Measurements from ENCODE around the gene PFN3. TPM values are rescaled to one million over a fixed set of nuclear protein-coding genes. Genes with fewer than 3 reads are reported as not detected.

Gene PFN3
- total RNA-seq, 4 donors from 2014 or later: not detected

DNA sequence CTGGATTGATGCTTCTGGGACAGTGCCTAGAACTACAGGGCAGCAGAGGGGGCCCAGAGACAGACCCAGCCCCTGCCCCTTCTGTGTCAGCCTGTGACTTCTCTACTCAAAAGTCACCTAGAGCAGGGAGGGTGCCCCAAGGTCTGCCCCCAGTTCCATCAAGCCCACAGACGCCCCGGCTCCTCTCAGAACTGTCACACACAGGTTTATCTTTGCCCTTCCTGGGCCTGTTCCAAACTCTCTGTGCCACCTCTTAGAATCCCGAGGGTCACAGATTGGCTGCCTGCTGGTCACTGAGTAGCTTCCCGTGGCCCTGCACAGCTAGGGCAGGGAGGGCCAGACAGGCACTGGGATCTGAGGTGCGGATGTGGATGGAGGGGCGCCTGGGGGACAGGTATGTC lies 41.0 kb downstream of the PFN3 start:
- no peaks in the 10 kb centered on the region for H3K9me3 ChIP-seq
- DNase-seq: no peak
- intact Hi-C loops (cut with DNase I; ENCODE audit: low total_unique reads): no loop called here

DNA sequence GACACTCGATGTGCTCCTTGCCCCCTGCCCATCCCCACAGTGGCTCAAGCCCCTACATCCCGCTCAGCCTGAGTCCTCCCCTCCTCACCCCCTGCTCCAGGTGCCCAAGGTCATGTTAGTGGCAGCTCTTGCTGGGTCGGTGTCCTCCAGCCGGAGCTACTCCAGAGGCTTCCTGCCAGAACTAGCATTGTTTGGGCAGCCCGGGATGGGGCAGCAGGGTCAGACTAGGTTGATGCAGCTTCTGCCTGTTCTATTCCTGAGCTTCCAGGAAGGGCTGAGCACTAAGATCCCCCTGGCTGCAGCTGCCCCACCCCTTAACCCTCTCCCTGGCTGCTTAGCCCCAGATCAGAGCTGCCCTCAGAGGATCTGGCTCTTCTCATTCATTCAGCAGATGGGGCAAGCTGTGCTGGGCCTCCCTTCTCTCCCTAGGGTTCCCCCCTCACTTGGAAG lies 42.1 kb downstream of the PFN3 start:
- Histone ChIP-seq H3K27ac (no peak overlapping the region), H3K4me3 (no peak overlapping the region), H3K36me3 (no peaks in the 10 kb centered on the region), H3K9me3 (no peaks in the 10 kb centered on the region), H3K4me1 (peaks cover 0 to 6% of the 10 kb centered on the region in 2 donors), H3K27me3 (no peaks in the 10 kb centered on the region)
- no peak for TF ChIP-seq POLR2A (IDR thresholded peaks at IDR 0.05)
- TF ChIP-seq, protein P1, sequence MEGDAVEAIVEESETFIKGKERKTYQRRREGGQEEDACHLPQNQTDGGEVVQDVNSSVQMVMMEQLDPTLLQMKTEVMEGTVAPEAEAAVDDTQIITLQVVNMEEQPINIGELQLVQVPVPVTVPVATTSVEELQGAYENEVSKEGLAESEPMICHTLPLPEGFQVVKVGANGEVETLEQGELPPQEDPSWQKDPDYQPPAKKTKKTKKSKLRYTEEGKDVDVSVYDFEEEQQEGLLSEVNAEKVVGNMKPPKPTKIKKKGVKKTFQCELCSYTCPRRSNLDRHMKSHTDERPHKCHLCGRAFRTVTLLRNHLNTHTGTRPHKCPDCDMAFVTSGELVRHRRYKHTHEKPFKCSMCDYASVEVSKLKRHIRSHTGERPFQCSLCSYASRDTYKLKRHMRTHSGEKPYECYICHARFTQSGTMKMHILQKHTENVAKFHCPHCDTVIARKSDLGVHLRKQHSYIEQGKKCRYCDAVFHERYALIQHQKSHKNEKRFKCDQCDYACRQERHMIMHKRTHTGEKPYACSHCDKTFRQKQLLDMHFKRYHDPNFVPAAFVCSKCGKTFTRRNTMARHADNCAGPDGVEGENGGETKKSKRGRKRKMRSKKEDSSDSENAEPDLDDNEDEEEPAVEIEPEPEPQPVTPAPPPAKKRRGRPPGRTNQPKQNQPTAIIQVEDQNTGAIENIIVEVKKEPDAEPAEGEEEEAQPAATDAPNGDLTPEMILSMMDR (IDR thresholded peaks at IDR 0.05): no peak
- intact Hi-C loops (cut with DNase I; ENCODE audit: low total_unique reads): no loop called here
- DNase-seq: no peak

More for the DNA sequence above, 41.0 kb downstream of the PFN3 start:
- Histone ChIP-seq H3K36me3 (no peaks in the 10 kb centered on the region), H3K27ac (no peak overlapping the region), H3K27me3 (no peaks in the 10 kb centered on the region), H3K4me1 (peaks cover 0 to 10% of the 10 kb centered on the region in 2 donors), H3K4me3 (no peak overlapping the region)
- TF ChIP-seq, protein P1 (IDR thresholded peaks at IDR 0.05): no peak
- no peak for TF ChIP-seq POLR2A (IDR thresholded peaks at IDR 0.05)

DNA sequence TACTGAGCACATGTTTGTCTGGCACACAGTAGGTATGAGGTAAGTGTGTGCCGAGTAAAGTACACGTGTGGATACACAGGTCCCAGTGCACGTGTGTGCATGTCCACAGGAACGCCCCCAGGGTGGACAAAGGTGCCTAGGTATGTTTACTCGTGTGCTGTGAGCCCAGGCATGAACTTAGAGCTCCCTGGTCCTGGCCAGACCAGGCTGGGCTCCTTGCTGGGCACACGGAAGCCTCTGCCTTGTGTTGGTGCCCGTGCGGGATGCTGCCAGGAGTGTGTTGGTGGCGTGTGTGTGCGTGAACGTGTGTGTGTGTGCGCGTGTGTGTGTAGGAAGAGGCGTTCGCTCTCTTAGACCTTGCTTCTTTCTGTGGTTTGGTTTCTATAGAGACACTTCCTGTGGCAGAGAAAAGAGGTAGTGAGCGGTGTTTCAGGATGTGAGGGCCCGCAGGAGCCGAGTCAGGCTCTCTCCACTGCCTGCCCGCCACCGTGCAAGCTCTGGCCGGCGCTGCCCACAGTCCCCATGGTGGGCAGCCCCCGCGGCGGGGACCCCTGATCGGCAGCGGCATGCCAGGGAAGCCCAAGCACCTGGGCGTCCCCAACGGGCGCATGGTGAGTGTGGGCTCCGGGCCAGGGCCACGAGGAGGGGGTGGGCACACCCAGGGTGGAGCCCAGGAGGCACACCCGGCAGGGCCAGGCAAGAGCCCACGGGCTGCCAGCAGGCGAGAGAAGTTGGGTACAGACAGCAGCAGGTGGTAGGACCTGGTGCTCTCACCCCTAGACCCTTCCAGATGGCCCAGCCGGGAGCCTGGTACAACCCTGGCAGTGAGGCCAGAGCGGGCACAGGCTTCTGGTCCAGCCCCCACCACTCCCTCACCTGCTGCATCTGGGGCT lies 42.8 kb downstream of the PFN3 start, which contains the start of gene RGS14:
Gene RGS14 (plus strand): TSS at position 466 of the 893 bp plus-strand sequence. CDS start 101 bp downstream, at position 567.
- TF ChIP-seq, protein P1 (IDR thresholded peaks at IDR 0.05): no peak
- TF ChIP-seq POLR2A (IDR thresholded peaks at IDR 0.05): no peak
- Histone ChIP-seq H3K4me3 (peak within 1 kb of the TSS in 1 of 2 donors; percentile 9), H3K4me1 (no peaks in the 10 kb centered on the region), H3K27me3 (no peaks in the 10 kb centered on the region), H3K36me3 (no peaks in the 10 kb centered on the region), H3K27ac (no peak within 1 kb of the TSS), H3K9me3 (no peaks in the 10 kb centered on the region)
- intact Hi-C loops (cut with DNase I; ENCODE audit: low total_unique reads): no loop called here
- no peak for DNase-seq

DNA sequence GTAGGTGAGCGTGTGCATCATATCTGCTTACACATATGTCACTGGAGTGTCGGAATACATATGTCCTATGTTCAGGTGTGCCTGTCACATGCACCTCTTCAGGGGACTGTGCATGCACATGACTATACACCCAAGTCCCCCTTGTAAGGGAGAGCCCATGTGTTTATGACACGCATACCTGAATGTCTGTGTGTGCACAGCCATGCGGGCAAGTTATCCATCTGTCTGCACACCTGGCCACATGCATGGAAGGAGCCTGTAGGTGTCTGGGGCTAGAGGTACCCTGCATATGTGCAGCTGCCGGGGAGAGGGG lies 43.4 kb downstream of the PFN3 start:
- TF ChIP-seq POLR2A (IDR thresholded peaks at IDR 0.05): no peak
- TF ChIP-seq, protein P1 (IDR thresholded peaks at IDR 0.05): no peak
- Histone ChIP-seq H3K36me3 (no peaks in the 10 kb centered on the region), H3K4me1 (peaks cover 0 to 3% of the 10 kb centered on the region in 2 donors), H3K4me3 (no peak overlapping the region), H3K27me3 (no peaks in the 10 kb centered on the region), H3K27ac (no peak overlapping the region), H3K9me3 (no peaks in the 10 kb centered on the region)
- intact Hi-C loops (cut with DNase I; ENCODE audit: low total_unique reads): no loop called here
- no peak for DNase-seq

DNA sequence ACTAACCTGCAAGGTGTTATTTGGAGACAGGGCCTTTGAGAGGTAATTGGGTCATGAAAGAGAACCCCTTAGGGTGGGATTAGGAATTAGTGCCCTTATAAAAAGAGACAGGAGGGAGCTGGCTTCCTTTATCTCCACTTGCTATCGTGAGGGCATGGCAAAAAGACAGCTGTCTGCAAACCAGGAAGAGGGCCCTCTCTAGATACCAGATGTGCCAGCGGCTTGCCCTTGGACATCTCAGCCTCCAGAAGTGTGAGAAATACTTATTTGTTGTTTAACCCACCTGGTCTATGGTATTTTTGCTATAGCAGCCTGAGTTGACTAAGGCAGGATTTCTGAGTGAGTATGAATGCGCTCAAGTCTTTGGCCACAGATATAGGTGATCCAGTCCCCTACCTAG lies 43.7 kb downstream of the PFN3 start:
- no peak for DNase-seq
- Histone ChIP-seq H3K27me3 (no peaks in the 10 kb centered on the region), H3K27ac (no peak overlapping the region), H3K9me3 (no peaks in the 10 kb centered on the region), H3K36me3 (no peaks in the 10 kb centered on the region), H3K4me1 (peaks cover 0 to 6% of the 10 kb centered on the region in 2 donors), H3K4me3 (no peak overlapping the region)
- intact Hi-C loops (cut with DNase I; ENCODE audit: low total_unique reads): no loop called here
- no peak for TF ChIP-seq POLR2A (IDR thresholded peaks at IDR 0.05)
- TF ChIP-seq, protein P1 (IDR thresholded peaks at IDR 0.05): no peak
